Heart right ventricle (tissue), 16 donors: ENCODE results near the gene MRTFA. TPM values are rescaled to one million over a fixed set of nuclear protein-coding genes. Genes with fewer than 3 reads are reported as not detected.

Experiments
- ATAC-seq, 8 donors: fragments of 200-7000 bp; cut with Tn5 transposase; one replicate each; pipeline ENCODE4 v1.9.1; 2020; ENCODE audit warnings: mild to moderate bottlenecking in 8 of 8, moderate library complexity in 8 of 8, moderate number of reproducible peaks in 1 of 8
- DNase-seq, 2 donors: peaks; one replicate each; pipeline ENCODE4 v3.0.0-alpha.2; 2020
- H3K27ac ChIP-seq, 10 donors: fragments of 200-600 bp; sonication (generic) in 2 of 10; one replicate each; pipeline versions ENCODE4 v1.5.0 to v1.8.0; 2020 to 2022; ENCODE audit warnings: mild to moderate bottlenecking in 3 of 10
- H3K27me3 ChIP-seq, 7 donors: fragments of 200-600 bp; one replicate each; pipeline ENCODE4 v1.8.0; 2021 to 2022; ENCODE audit warnings: mild to moderate bottlenecking in 2 of 7
- H3K36me3 ChIP-seq, 9 donors: fragments of 200-600 bp; sonication (generic) in 1 of 9; one replicate each; pipeline versions ENCODE4 v1.5.0 to v1.8.0; 2020 to 2022; ENCODE audit warnings: mild to moderate bottlenecking in 2 of 9
- H3K4me1 ChIP-seq, 9 donors: fragments of 200-600 bp; sonication (generic) in 1 of 9; one replicate each; pipeline versions ENCODE4 v1.5.0 to v1.8.0; 2020 to 2022; ENCODE audit warnings: mild to moderate bottlenecking in 4 of 9
- H3K4me3 ChIP-seq, 10 donors: fragments of 200-600 bp; sonication (generic) in 2 of 10; one replicate each; pipeline versions ENCODE4 v1.5.0 to v1.8.0; 2020 to 2022; ENCODE audit warnings: mild to moderate bottlenecking in 7 of 10, moderate library complexity in 2 of 10
- H3K9me3 ChIP-seq, 11 donors: fragments of 200-600 bp in 10 of 11; sonication (generic) in 2 of 11; one replicate each; pipeline versions ENCODE4 v1.5.0 to v1.8.0; 2013 to 2022; ENCODE audit warnings: mild to moderate bottlenecking in 2 of 11, control low read depth in 1 of 11, moderate library complexity in 1 of 11
- CTCF ChIP-seq, 9 donors: fragments of 200-600 bp; sonication (generic) in 2 of 9; IDR thresholded peaks; one replicate each; pipeline versions ENCODE4 v1.5.0 to v1.8.0; 2021 to 2022; ENCODE audit warnings: antibody characterized with exemption in 9 of 9, mild to moderate bottlenecking in 5 of 9, moderate library complexity in 1 of 9
- WGBS, 2 donors: extraction: QIAGEN DNeasy Blood & Tissue Kit; methylation state at CpG; one replicate each; pipeline ENCODE4 v1.1.7; 2013; ENCODE audit warnings: inconsistent platforms in 1 of 2; 5-methylcytosine and 5-hydroxymethylcytosine counted together
- intact Hi-C, 10 donors: fragments of 100-400 bp; cut with DNase I; formaldehyde crosslinking; loops; one replicate each; pipeline versions ENCODE4 v1.11.1 to v1.14.2; 2022
- polyA plus RNA-seq, 2 donors: library from polyadenylated mRNA; stranded (reverse); fragments of 200-250 nt; gene quantifications; one replicate each; pipeline ENCODE4 v1.2.3, GENCODE V29; 2013
- total RNA-seq, 10 donors: library from RNA; stranded (reverse); fragmentation: NEBNext Ultra II Directional in 3 of 10; extraction: Animal tissue kit (Norgen Biotek cat#: 25700) in 3 of 10; gene quantifications; one replicate each; pipeline versions ENCODE4 v1.2.1 to v1.2.4, GENCODE V29; 2021 to 2023
- donor health status: Arrhythmogenic right ventricular cardiomyopathy.
- donor health status: ischemic (EF 13 %, LVEDD 7.1; RV severe dilation, severe dysfunction).
- donor health status: healthy with polysubstance abuse.
- donor health status: DM: no; HTN: yes; CAD: no.
- donor health status: DM: no; HTN: no; CAD: no.
- donor health status: ischemic (EF 25% LVEDD 6.9; RV normal size, moderate dysfunction).
- donor health status: ischemic (EF 25% LVEDD 5.7; RV mildly dilated, moderate dysfunction).
- donor health status: healthy.
- donor health status: DM: yes; HTN: yes; CAD: no.
- donor health status: Ischemic cardiomyopathy.
- donor health status: ischemic (EF 35%, LVEDD 5.7; RV mildly dilated, moderate dysfunction).
- donor health status: nonischemic (EF 11% LVEDD 7.7; RV severe dilation, severe dysfunction).
- donor health status: DM: yes; HTN: yes; CAD: no.
- donor health status: PGD.
- donor health status: ischemic (EF 29% LVEDD 5.4; RV normal size, mild dysfunction).
- donor health status: nonischemic (EF 23%, LVEDD 6.1; RV moderate dilation, normal function).

The MRTFA gene
- total and polyA plus RNA-seq, 12 donors, result 13.2 to 30.9 (median 18.9) TPM

GRCh38 chr22:40597526-40598430 is 38.7 kb downstream of the MRTFA start:
- Histone ChIP-seq H3K27me3 (no peaks in the 10 kb centered on the region), H3K4me3 (no peak overlapping the region), H3K36me3 (no peaks in the 10 kb centered on the region), H3K9me3 (no peaks in the 10 kb centered on the region), H3K27ac (no peak overlapping the region), H3K4me1 (peaks cover 3 to 85% (median 64%) of the 10 kb centered on the region in 9 donors)
- peak in 2 of 9 donors; percentile 5 to 18 for TF ChIP-seq CTCF (IDR thresholded peaks at IDR 0.05)
- ATAC-seq, result peak in 2 of 8 donors; percentile 39 to 46
- DNase-seq, result no peak
- intact Hi-C loops, result loop anchor here in 2 of 10 donors (2.0 to 10.0 kb wide), 2 partner anchors 73 to 83 kb away; no protein-coding TSS in a partner anchor
- WGBS, 2 donors, result 38 to 59% methylated on average over 7 of the region's 7 CpGs

GRCh38 chr22:40595497-40596234 is 40.9 kb downstream of the MRTFA start:
- TF ChIP-seq CTCF (IDR thresholded peaks at IDR 0.05), result no peak
- peak in 4 of 8 donors; percentile 20 to 69 (median 41) for ATAC-seq
- peak overlapping the region in 3 of 10 donors; percentile 1 to 52 (median 11) for H3K27ac ChIP-seq
- no peak for DNase-seq
- intact Hi-C loops, result loop anchor here in 1 of 10 donors (10.0 kb wide), 1 partner anchor 81 kb away; no protein-coding TSS in a partner anchor
- no peaks in the 10 kb centered on the region for H3K27me3 ChIP-seq
- H3K4me3 ChIP-seq, result no peak overlapping the region
- H3K9me3 ChIP-seq, result no peaks in the 10 kb centered on the region
- H3K4me1 ChIP-seq, result peaks cover 3 to 69% (median 50%) of the 10 kb centered on the region in 9 donors
- whole genome bisulfite sequencing, 2 donors, result 81 to 84% methylated on average over 2 of the region's 2 CpGs
- no peaks in the 10 kb centered on the region for H3K36me3 ChIP-seq

GRCh38 chr22:40594924-40595323 is 41.6 kb downstream of the MRTFA start:
- Histone ChIP-seq H3K4me1 (peaks cover 3 to 62% (median 50%) of the 10 kb centered on the region in 9 donors), H3K4me3 (no peak overlapping the region), H3K27me3 (no peaks in the 10 kb centered on the region), H3K9me3 (no peaks in the 10 kb centered on the region), H3K36me3 (peaks cover 0 to 5% (median 0%) of the 10 kb centered on the region in 9 donors), H3K27ac (no peak overlapping the region)
- ATAC-seq (no peak), DNase-seq (no peak)
- WGBS, 2 donors, result 91 to 97% methylated on average over 8 of the region's 8 CpGs
- intact Hi-C loops, result loop anchor here in 2 of 10 donors (5.0 to 10.0 kb wide), 2 partner anchors 32 to 80 kb away; no protein-coding TSS in a partner anchor
- no peak for TF ChIP-seq CTCF (IDR thresholded peaks at IDR 0.05)

GRCh38 chr22:40594346-40594745 is 42.2 kb downstream of the MRTFA start:
- WGBS, 2 donors, result 59 to 68% methylated on average over 3 of the region's 3 CpGs
- DNase-seq (no peak), ATAC-seq (no peak)
- no peak for TF ChIP-seq CTCF (IDR thresholded peaks at IDR 0.05)
- Histone ChIP-seq H3K27me3 (no peaks in the 10 kb centered on the region), H3K27ac (no peak overlapping the region), H3K4me1 (peaks cover 3 to 62% (median 50%) of the 10 kb centered on the region in 9 donors), H3K4me3 (no peak overlapping the region), H3K9me3 (no peaks in the 10 kb centered on the region), H3K36me3 (peaks cover 0 to 11% (median 0%) of the 10 kb centered on the region in 9 donors)
- intact Hi-C loops, result loop anchor here in 2 of 10 donors (5.0 to 10.0 kb wide), 2 partner anchors 33 to 80 kb away; no protein-coding TSS in a partner anchor
